H9 (cell line): ENCODE data around the gene ARHGAP10. TPM values are rescaled to one million over a fixed set of nuclear protein-coding genes. Genes with fewer than 3 reads are reported as not detected.
A peak's percentile ranks its signal among the peaks of the same experiment; 100 is the strongest.

Experiments used
- DNase-seq: peaks from one replicate; pipeline ENCODE4 v3.0.0-alpha.2; 2017
- H2AFZ ChIP-seq: one replicate; pipeline ENCODE4 v1.6.1; 2013; ENCODE audit warnings: mild to moderate bottlenecking, low read length, control low read depth, moderate library complexity
- H2AK5ac ChIP-seq: 2 replicates; pipeline ENCODE4 v1.6.1; 2013; ENCODE audit warnings: low read length, control low read depth, mixed read lengths; ENCODE audit not compliant: insufficient read length
- H2BK120ac ChIP-seq: one replicate; pipeline ENCODE4 v1.6.1; 2013; ENCODE audit warnings: low read depth, mild to moderate bottlenecking, low read length, control low read depth, inconsistent platforms; ENCODE audit not compliant: poor library complexity, severe bottlenecking
- H2BK12ac ChIP-seq: 2 replicates; pipeline ENCODE4 v1.6.1; 2013; ENCODE audit warnings: low read length, control low read depth, mixed read lengths, low read depth; ENCODE audit not compliant: insufficient read length
- H2BK15ac ChIP-seq: 2 replicates; pipeline ENCODE4 v1.6.1; 2013; ENCODE audit warnings: low read depth, low read length, control low read depth
- H2BK20ac ChIP-seq: one replicate; pipeline ENCODE4 v1.6.1; 2013; ENCODE audit warnings: low read depth, mild to moderate bottlenecking, low read length, control low read depth, inconsistent platforms; ENCODE audit not compliant: poor library complexity, severe bottlenecking
- H2BK5ac ChIP-seq: 2 replicates; pipeline ENCODE4 v1.6.1; 2013; ENCODE audit warnings: low read length, control low read depth, mixed read lengths; ENCODE audit not compliant: insufficient read length
- H3K14ac ChIP-seq: 2 replicates; pipeline ENCODE4 v1.6.1; 2013; ENCODE audit warnings: low read length, control low read depth; ENCODE audit not compliant: insufficient read depth
- H3K18ac ChIP-seq: 2 replicates; pipeline ENCODE4 v1.6.1; 2013; ENCODE audit warnings: low read depth, mild to moderate bottlenecking, mixed read lengths, low read length, control low read depth; ENCODE audit not compliant: insufficient read length
- H3K23ac ChIP-seq: 2 replicates; pipeline ENCODE4 v1.6.1; 2013; ENCODE audit warnings: low read length, control low read depth, mixed read lengths, low read depth; ENCODE audit not compliant: insufficient read length
- H3K23me2 ChIP-seq: 2 replicates; pipeline ENCODE4 v1.6.1; 2013; ENCODE audit warnings: low read depth, mild to moderate bottlenecking, mixed read lengths, low read length, control low read depth; ENCODE audit not compliant: insufficient read length, poor library complexity, severe bottlenecking
- H3K27ac ChIP-seq: 2 replicates; pipeline ENCODE4 v1.5.1; 2013; ENCODE audit warnings: low read length, control low read depth, mixed read lengths, low read depth; ENCODE audit not compliant: insufficient read length
- H3K27me3 ChIP-seq: 2 replicates; pipeline ENCODE4 v1.6.1; 2013; ENCODE audit warnings: low read length, control low read depth, inconsistent platforms; ENCODE audit not compliant: insufficient read depth
- H3K4ac ChIP-seq: 2 replicates; pipeline ENCODE4 v1.6.1; 2013; ENCODE audit warnings: low read depth, mild to moderate bottlenecking, control low read depth, inconsistent platforms, low read length, moderate library complexity
- H3K4me1 ChIP-seq: 2 replicates; pipeline ENCODE4 v1.6.1; 2013; ENCODE audit warnings: low read length, control low read depth, inconsistent platforms; ENCODE audit not compliant: insufficient read depth
- H3K4me2 ChIP-seq: 2 replicates; pipeline ENCODE4 v1.6.1; 2013; ENCODE audit warnings: low read length, control low read depth, mixed read lengths; ENCODE audit not compliant: insufficient read length, insufficient read depth
- H3K56ac ChIP-seq: 2 replicates; pipeline ENCODE4 v1.6.1; 2013; ENCODE audit warnings: low read depth, mild to moderate bottlenecking, mixed read lengths, low read length, control low read depth; ENCODE audit not compliant: insufficient read length
- H3K79me1 ChIP-seq: 2 replicates; pipeline ENCODE4 v1.6.1; 2013; ENCODE audit warnings: low read depth, mild to moderate bottlenecking, moderate library complexity, low read length, control low read depth, inconsistent platforms; ENCODE audit not compliant: insufficient read depth, poor library complexity, severe bottlenecking
- H3K79me2 ChIP-seq: 2 replicates; pipeline ENCODE4 v1.6.1; 2013; ENCODE audit warnings: low read length, control low read depth, inconsistent platforms; ENCODE audit not compliant: insufficient read depth
- H3K9ac ChIP-seq: 2 replicates; pipeline ENCODE4 v1.6.1; 2013; ENCODE audit warnings: low read length, control low read depth, mixed read lengths; ENCODE audit not compliant: insufficient read length; ENCODE audit errors: extremely low read depth
- H3K9me3 ChIP-seq: one replicate; pipeline ENCODE4 v1.6.1; 2013; ENCODE audit warnings: low read depth, low read length, inconsistent platforms; ENCODE audit not compliant: control insufficient read depth
- H3T11ph ChIP-seq: one replicate; pipeline ENCODE4 v1.6.1; 2013; ENCODE audit warnings: mild to moderate bottlenecking, low read length, control low read depth, inconsistent platforms
- H4K20me1 ChIP-seq: one replicate; pipeline ENCODE4 v1.6.1; 2013; ENCODE audit not compliant: control insufficient read depth, insufficient read length, insufficient read depth
- H4K5ac ChIP-seq: 2 replicates; pipeline ENCODE4 v1.6.1; 2013; ENCODE audit warnings: low read depth, mild to moderate bottlenecking, mixed read lengths, low read length, control low read depth; ENCODE audit not compliant: insufficient read length
- H4K8ac ChIP-seq: replicated peaks from 2 replicates; pipeline ENCODE4 v1.6.1; 2013; ENCODE audit warnings: low read length, control low read depth, mixed read lengths, low read depth; ENCODE audit not compliant: insufficient read length
- H4K91ac ChIP-seq: 2 replicates; pipeline ENCODE4 v1.6.1; 2013; ENCODE audit warnings: low read depth, mild to moderate bottlenecking, moderate library complexity, mixed read lengths, low read length, control low read depth; ENCODE audit not compliant: insufficient read length
- H3K27ac Mint-ChIP-seq, 3 experiments: 2 replicates in 2 of 3; 3 replicates in 1 of 3; pipeline ENCODE4 v1.8.0; 2020 to 2021; ENCODE audit warnings: mixed read lengths in 3 of 3, mild to moderate bottlenecking in 1 of 3, moderate library complexity in 1 of 3
- H3K27me3 Mint-ChIP-seq: 2 replicates; pipeline ENCODE4 v1.8.0; 2021; ENCODE audit warnings: low read depth, mild to moderate bottlenecking, moderate library complexity, mixed read lengths
- H3K36me3 Mint-ChIP-seq, 3 experiments: 2 replicates in 2 of 3; 3 replicates in 1 of 3; pipeline ENCODE4 v1.8.0; 2020 to 2021; ENCODE audit warnings: low read depth in 3 of 3, mixed read lengths in 3 of 3; ENCODE audit not compliant: insufficient read depth in 1 of 3
- H3K4me1 Mint-ChIP-seq, 2 experiments: 2 replicates each; pipeline ENCODE4 v1.8.0; 2020; ENCODE audit warnings: mixed read lengths in 2 of 2
- H3K4me3 Mint-ChIP-seq, 2 experiments: 2 replicates in 1 of 2; 3 replicates in 1 of 2; pipeline ENCODE4 v1.8.0; 2020 to 2021; ENCODE audit warnings: mild to moderate bottlenecking in 2 of 2, mixed read lengths in 2 of 2, moderate library complexity in 1 of 2
- H3K9me3 Mint-ChIP-seq, 2 experiments: 2 replicates in 1 of 2; 3 replicates in 1 of 2; pipeline ENCODE4 v1.8.0; 2020; ENCODE audit warnings: mild to moderate bottlenecking in 2 of 2, mixed read lengths in 2 of 2, moderate library complexity in 1 of 2
- WGBS: extraction: QIAGEN DNeasy Blood & Tissue Kit; methylation state at CpG from one replicate; pipeline ENCODE4 v1.1.7; 2013; ENCODE audit warnings: missing lambda C conversion rate, low lambda C conversion rate, mixed read lengths; ENCODE audit not compliant: insufficient read length; ENCODE audit errors: extremely low coverage; 5-methylcytosine and 5-hydroxymethylcytosine counted together
- total RNA-seq: library from RNA; stranded (reverse); gene quantifications from 2 replicates; pipeline ENCODE4 v1.2.1, GENCODE V29; 2021
- TF ChIP-seq, protein P1 (sequence below): fragments of 200-600 bp; sonication (generic); conservative IDR thresholded peaks from 3 replicates; pipeline ENCODE4 v1.8.0; 2021; ENCODE audit warnings: antibody characterized with exemption, mild to moderate bottlenecking

Gene ARHGAP10
- total RNA-seq, 1 experiment from 2014 or later = 7.8 TPM

DNA sequence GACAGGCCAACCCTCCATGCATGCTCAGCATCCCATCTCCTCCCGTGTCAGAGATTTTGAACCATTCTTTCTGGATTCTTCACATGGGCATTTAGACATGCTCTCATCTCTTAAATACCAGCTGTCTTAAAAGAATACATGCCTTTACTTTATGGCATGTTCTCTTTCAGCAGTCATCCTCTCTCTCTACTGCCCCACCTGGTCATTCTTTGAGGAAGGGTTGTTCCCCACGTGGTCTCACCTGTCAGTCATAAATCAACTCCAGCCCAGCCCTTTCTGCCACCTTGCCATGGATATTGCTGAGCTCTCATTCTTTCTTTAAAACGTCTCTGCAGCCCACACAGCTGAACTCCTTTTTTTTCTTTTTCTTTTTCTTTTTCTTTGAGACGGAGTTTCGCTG is 111.3 kb downstream of the ARHGAP10 start:
- Mint-ChIP-seq H3K27ac (no peak overlapping the region), H3K27me3 (no peaks in the 10 kb centered on the region), H3K4me3 (no peak overlapping the region), H3K4me1 (peaks cover 21 to 25% of the 10 kb centered on the region in 2 experiments), H3K36me3 (no peaks in the 10 kb centered on the region), H3K9me3 (no peaks in the 10 kb centered on the region)
- Histone ChIP-seq H4K5ac (no peak overlapping the region), H2AFZ (no peak overlapping the region), H4K91ac (no peak overlapping the region), H3K4me1 (no peaks in the 10 kb centered on the region; the same call in 1 of the 2 replicates), H4K8ac (no peak overlapping the region), H3K4ac (no peak overlapping the region), H2BK12ac (no peak overlapping the region), H2BK5ac (no peak overlapping the region), H2BK120ac (no peak overlapping the region), H2BK20ac (no peak overlapping the region), H3K23me2 (no peaks in the 10 kb centered on the region), H3K23ac (no peak overlapping the region), H3K27me3 (no peaks in the 10 kb centered on the region), H3K9me3 (no peaks in the 10 kb centered on the region), H3K9ac (no peak overlapping the region), H3K79me1 (no peaks in the 10 kb centered on the region), H3T11ph (no peak overlapping the region), H3K4me2 (no peak overlapping the region), H3K79me2 (no peaks in the 10 kb centered on the region), H3K18ac (no peak overlapping the region), H3K56ac (no peak overlapping the region), H2AK5ac (no peak overlapping the region), H2BK15ac (no peak overlapping the region), H3K14ac (no peak overlapping the region), H3K27ac (no peak overlapping the region), H4K20me1 (no peaks in the 10 kb centered on the region)
- DNase-seq = peak; percentile 50
- TF ChIP-seq, protein P1, sequence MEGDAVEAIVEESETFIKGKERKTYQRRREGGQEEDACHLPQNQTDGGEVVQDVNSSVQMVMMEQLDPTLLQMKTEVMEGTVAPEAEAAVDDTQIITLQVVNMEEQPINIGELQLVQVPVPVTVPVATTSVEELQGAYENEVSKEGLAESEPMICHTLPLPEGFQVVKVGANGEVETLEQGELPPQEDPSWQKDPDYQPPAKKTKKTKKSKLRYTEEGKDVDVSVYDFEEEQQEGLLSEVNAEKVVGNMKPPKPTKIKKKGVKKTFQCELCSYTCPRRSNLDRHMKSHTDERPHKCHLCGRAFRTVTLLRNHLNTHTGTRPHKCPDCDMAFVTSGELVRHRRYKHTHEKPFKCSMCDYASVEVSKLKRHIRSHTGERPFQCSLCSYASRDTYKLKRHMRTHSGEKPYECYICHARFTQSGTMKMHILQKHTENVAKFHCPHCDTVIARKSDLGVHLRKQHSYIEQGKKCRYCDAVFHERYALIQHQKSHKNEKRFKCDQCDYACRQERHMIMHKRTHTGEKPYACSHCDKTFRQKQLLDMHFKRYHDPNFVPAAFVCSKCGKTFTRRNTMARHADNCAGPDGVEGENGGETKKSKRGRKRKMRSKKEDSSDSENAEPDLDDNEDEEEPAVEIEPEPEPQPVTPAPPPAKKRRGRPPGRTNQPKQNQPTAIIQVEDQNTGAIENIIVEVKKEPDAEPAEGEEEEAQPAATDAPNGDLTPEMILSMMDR = peak; percentile 60
- WGBS = no CpG with 5 or more reads among the region's 5 CpGs
